SK-N-SH (cell line): ENCODE data around the gene IRAK2. TPM values are rescaled to one million over a fixed set of nuclear protein-coding genes. Genes with fewer than 3 reads are reported as not detected.

ENCODE experiments used
- CTCF ChIA-PET: fragments of 300-600, 350-600 bp; formaldehyde crosslinking; extraction: SDS; loops from one replicate; lab custom pipeline; 2021; lab: Yijun Ruan, JAX
- POLR2A ChIA-PET: fragments of 350-600 bp; sonication (Branson Sonifier 250); formaldehyde crosslinking; extraction: SDS; loops from one replicate; lab custom pipeline; 2020; ENCODE audit warnings: antibody characterized with exemption, inconsistent platforms; lab: Yijun Ruan, JAX
- DNase-seq: peaks from one replicate; pipeline ENCODE4 v3.0.0; 2012
- H2AFZ ChIP-seq: fragments of 200-600 bp; sonication (generic); 2 replicates; pipeline ENCODE4 v1.8.1; 2016; ENCODE audit warnings: antibody characterized with exemption, mild to moderate bottlenecking, low read depth
- H3F3A ChIP-seq: fragments of 200-600 bp; sonication (generic); replicated peaks from 2 replicates; pipeline ENCODE3; 2016; ENCODE audit warnings: antibody characterized with exemption, mild to moderate bottlenecking; ENCODE audit not compliant: insufficient read depth
- H3K27ac ChIP-seq, 2 experiments: fragments of 200-500 bp in 1 of 2; fragments of 200-600 bp in 1 of 2; sonication (Bioruptor generic) in 1 of 2; sonication (generic), shearing (Covaris generic) in 1 of 2; 2 replicates each; pipeline versions ENCODE4 v1.5.1 to v1.6.1; 2014 to 2016; ENCODE audit warnings: low read depth in 2 of 2, inconsistent platforms in 1 of 2, low read length in 1 of 2, mild to moderate bottlenecking in 1 of 2, mixed read lengths in 1 of 2
- H3K27me3 ChIP-seq: fragments of 200-600 bp; sonication (generic), shearing (Covaris generic); 2 replicates; pipeline ENCODE4 v1.6.1; 2016; ENCODE audit warnings: mixed run types; ENCODE audit not compliant: insufficient read depth
- H3K36me3 ChIP-seq, 2 experiments: fragments of 200-500 bp in 1 of 2; fragments of 200-600 bp in 1 of 2; sonication (Bioruptor generic) in 1 of 2; sonication (generic) in 1 of 2; replicated peaks in 1 of 2; 2 replicates each; pipeline versions ENCODE3 to v1.5.1; 2014 to 2016; ENCODE audit warnings: low read length in 1 of 2, mild to moderate bottlenecking in 1 of 2; ENCODE audit not compliant: insufficient read depth in 2 of 2, control insufficient read depth in 1 of 2
- H3K4me1 ChIP-seq, 2 experiments: fragments of 200-500 bp in 1 of 2; fragments of 200-600 bp in 1 of 2; sonication (Bioruptor generic) in 1 of 2; sonication (generic), shearing (Covaris generic) in 1 of 2; 2 replicates each; pipeline versions ENCODE4 v1.5.1 to v1.6.1; 2014 to 2016; ENCODE audit warnings: low read depth in 1 of 2, low read length in 1 of 2, mixed run types in 1 of 2; ENCODE audit not compliant: insufficient read depth in 2 of 2, control insufficient read depth in 1 of 2
- H3K4me2 ChIP-seq: fragments of 200-600 bp; sonication (generic), shearing (Covaris generic); 2 replicates; pipeline ENCODE4 v1.6.1; 2017; ENCODE audit warnings: mixed run types
- H3K4me3 ChIP-seq, 2 experiments: fragments of 200-500 bp in 1 of 2; fragments of 200-600 bp in 1 of 2; sonication (Bioruptor generic) in 1 of 2; sonication (generic), shearing (Covaris generic) in 1 of 2; 2 replicates each; pipeline versions ENCODE4 v1.5.1 to v1.8.1; 2014 to 2016; ENCODE audit warnings: low read depth in 2 of 2, inconsistent platforms in 1 of 2, low read length in 1 of 2, mild to moderate bottlenecking in 1 of 2, mixed read lengths in 1 of 2, moderate library complexity in 1 of 2
- H3K79me2 ChIP-seq: fragments of 200-600 bp; sonication (generic); 2 replicates; pipeline ENCODE4 v1.8.1; 2017; ENCODE audit warnings: mild to moderate bottlenecking; ENCODE audit not compliant: insufficient read depth
- H3K9ac ChIP-seq: fragments of 200-600 bp; sonication (generic); 2 replicates; pipeline ENCODE4 v1.6.1; 2017; ENCODE audit warnings: mixed run types
- H3K9me2 ChIP-seq: fragments of 200-600 bp; sonication (generic); 2 replicates; pipeline ENCODE4 v1.6.1; 2017; ENCODE audit warnings: mixed run types
- H3K9me3 ChIP-seq: fragments of 200-600 bp; sonication (generic); 2 replicates; pipeline ENCODE4 v1.6.1; 2017; ENCODE audit warnings: mixed run types, mild to moderate bottlenecking, moderate library complexity
- H4K20me1 ChIP-seq: fragments of 200-600 bp; sonication (generic); 2 replicates; pipeline ENCODE4 v1.6.1; 2017; ENCODE audit warnings: mild to moderate bottlenecking, mixed run types; ENCODE audit not compliant: insufficient read depth
- EP300 ChIP-seq, 2 experiments: IDR thresholded peaks; 2 replicates each; pipeline versions ENCODE4 v1.4.0 to v1.6.1; 2012; ENCODE audit warnings: borderline replicate concordance in 1 of 2, low read depth in 1 of 2, low read length in 1 of 2
- FOXJ3 ChIP-seq: sonication (generic); formaldehyde crosslinking; IDR thresholded peaks from 2 replicates; pipeline ENCODE4 v1.5.1; 2020; ENCODE audit warnings: mild to moderate bottlenecking, missing genetic modification reagents
- GATA2 ChIP-seq: sonication (generic); formaldehyde crosslinking; IDR thresholded peaks from 2 replicates; pipeline ENCODE4 v1.5.0; 2020; ENCODE audit warnings: mild to moderate bottlenecking, missing genetic modification reagents
- MEF2A ChIP-seq: IDR thresholded peaks from 2 replicates; pipeline ENCODE4 v1.4.0; 2012; ENCODE audit warnings: low read depth, borderline replicate concordance
- MXI1 ChIP-seq: IDR thresholded peaks from 2 replicates; pipeline ENCODE4 v1.6.1; 2012; ENCODE audit warnings: mild to moderate bottlenecking, low read depth, low read length, improper control_type of control experiment
- NFIC ChIP-seq: IDR thresholded peaks from 2 replicates; pipeline ENCODE4 v1.4.0; 2012; ENCODE audit warnings: borderline replicate concordance
- RCOR1 ChIP-seq: fragments of 150-350 bp; IDR thresholded peaks from 2 replicates; pipeline ENCODE4 v1.6.1; 2017; ENCODE audit warnings: antibody characterized with exemption, low read length
- RFX5 ChIP-seq: IDR thresholded peaks from 2 replicates; pipeline ENCODE4 v1.6.1; 2012; ENCODE audit warnings: mild to moderate bottlenecking, improper control_type of control experiment, low read length
- RXRA ChIP-seq: IDR thresholded peaks from 2 replicates; pipeline ENCODE4 v1.4.0; 2012; ENCODE audit warnings: low read depth, mild to moderate bottlenecking, borderline replicate concordance
- SMC3 ChIP-seq: IDR thresholded peaks from 2 replicates; pipeline ENCODE4 v1.6.1; 2012; ENCODE audit warnings: low read depth, low read length, improper control_type of control experiment
- TEAD4 ChIP-seq: IDR thresholded peaks from 2 replicates; pipeline ENCODE4 v1.4.0; 2012; ENCODE audit warnings: mild to moderate bottlenecking, borderline replicate concordance; ENCODE audit not compliant: insufficient read depth
- YY1 ChIP-seq: IDR thresholded peaks from 2 replicates; pipeline ENCODE4 v1.4.0; 2012; ENCODE audit warnings: low read depth, mild to moderate bottlenecking
- WGBS: methylation state at CpG from one replicate; pipeline ENCODE4 v1.1.6; 2017; ENCODE audit warnings: low lambda C conversion rate; 5-methylcytosine and 5-hydroxymethylcytosine counted together
- polyA plus RNA-seq, 3 experiments: library from polyadenylated mRNA; depleted of rRNA; stranded (reverse); fragments of >200 nt; gene quantifications; 2 replicates each; pipeline ENCODE4 v1.2.3, GENCODE V29; 2012
- TF ChIP-seq, protein P1 (sequence below): IDR thresholded peaks from 2 replicates; pipeline ENCODE4 v1.4.0; 2012; ENCODE audit warnings: low read depth, borderline replicate concordance
- TF ChIP-seq, protein P2 (sequence below): fragments of 150-350 bp; IDR thresholded peaks from 2 replicates; pipeline ENCODE4 v1.6.1; 2017; ENCODE audit warnings: antibody characterized with exemption, low read length, low read depth, borderline replicate concordance
- TF ChIP-seq, protein P3 (sequence below): IDR thresholded peaks from 2 replicates; pipeline ENCODE4 v1.4.0; 2012; ENCODE audit warnings: low read depth, borderline replicate concordance

Gene IRAK2
- polyA plus RNA-seq, 1 of the 3 experiments (the other 2 are of a cell fraction), result 7.7 TPM

DNA sequence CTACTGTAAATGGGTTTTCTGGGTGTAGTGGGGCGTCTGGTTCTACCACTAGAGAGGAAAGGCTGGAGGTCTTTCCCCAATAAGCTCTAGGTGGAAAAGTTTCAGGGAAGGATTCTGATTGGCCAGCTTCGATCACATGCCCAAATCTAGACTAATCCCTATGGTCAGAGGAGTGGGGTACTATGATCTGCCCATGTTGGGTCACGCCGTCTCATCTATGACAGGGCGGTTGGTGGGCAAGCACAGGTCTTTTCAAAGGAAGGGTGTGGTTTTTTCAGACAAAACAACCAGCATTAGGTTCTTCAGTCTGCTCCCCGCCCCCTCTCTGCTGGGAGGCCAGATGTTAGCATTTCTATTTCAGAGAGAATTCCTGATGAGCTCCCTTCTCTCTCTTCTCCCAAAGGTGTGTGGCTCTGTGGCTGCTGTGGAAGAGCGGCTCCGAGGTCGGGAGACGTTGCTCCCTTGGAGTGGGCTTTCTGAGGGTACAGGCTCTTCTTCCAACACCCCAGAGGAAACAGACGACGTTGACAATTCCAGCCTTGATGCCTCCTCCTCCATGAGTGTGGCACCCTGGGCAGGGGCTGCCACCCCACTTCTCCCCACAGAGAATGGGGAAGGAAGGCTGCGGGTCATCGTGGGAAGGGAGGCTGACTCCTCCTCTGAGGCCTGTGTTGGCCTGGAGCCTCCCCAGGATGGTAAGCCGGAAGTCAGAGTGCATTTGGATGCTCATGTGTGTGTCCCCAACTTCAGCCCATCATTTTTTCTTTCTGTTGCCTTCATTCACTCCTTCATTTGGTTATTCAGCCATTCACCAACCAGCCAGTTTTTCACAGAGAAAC is 73.8 kb downstream of the IRAK2 start:
- Histone ChIP-seq H3K27ac (no peak overlapping the region), H3K36me3 (peaks cover 0 to 31% of the 10 kb centered on the region in 2 experiments), H4K20me1 (no peaks in the 10 kb centered on the region), H3K4me2 (no peak overlapping the region), H2AFZ (no peak overlapping the region), H3F3A (peaks cover 5% of the 10 kb centered on the region), H3K4me3 (no peak overlapping the region), H3K9me2 (no peaks in the 10 kb centered on the region), H3K9me3 (no peaks in the 10 kb centered on the region), H3K79me2 (no peaks in the 10 kb centered on the region), H3K9ac (no peak overlapping the region), H3K27me3 (no peaks in the 10 kb centered on the region), H3K4me1 (no peaks in the 10 kb centered on the region)
- no peak for TF ChIP-seq FOXJ3
- TF ChIP-seq, protein P1, sequence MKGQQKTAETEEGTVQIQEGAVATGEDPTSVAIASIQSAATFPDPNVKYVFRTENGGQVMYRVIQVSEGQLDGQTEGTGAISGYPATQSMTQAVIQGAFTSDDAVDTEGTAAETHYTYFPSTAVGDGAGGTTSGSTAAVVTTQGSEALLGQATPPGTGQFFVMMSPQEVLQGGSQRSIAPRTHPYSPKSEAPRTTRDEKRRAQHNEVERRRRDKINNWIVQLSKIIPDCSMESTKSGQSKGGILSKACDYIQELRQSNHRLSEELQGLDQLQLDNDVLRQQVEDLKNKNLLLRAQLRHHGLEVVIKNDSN, result peak; percentile 26; the same call in 1 of the 2 replicates
- no peak for DNase-seq
- 91% methylated on average over 14 of the region's 15 CpGs for WGBS
- ChIA-PET POLR2A (no interaction called here), CTCF (no interaction called here)

DNA sequence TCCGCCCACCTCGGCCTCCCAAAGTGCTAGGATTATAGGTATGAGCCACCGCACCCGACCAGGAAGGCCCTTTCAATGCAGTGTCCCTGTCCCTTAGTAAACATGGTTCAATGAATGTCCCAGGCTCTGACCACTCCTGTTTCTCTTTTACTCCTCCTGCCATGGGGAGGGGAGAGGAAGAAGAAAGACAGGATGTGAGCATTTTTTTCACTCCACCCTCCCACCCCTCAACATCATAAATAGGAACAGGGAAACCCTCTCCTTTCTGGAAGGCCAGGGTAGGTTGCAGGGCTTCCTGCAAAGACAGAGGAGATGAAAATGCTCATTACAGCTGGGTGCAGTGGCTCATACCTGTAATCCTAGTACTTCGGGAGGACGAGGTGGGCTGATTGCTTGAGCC is 76.1 kb downstream of the IRAK2 start:
- H3K4me3 ChIP-seq, result no peak overlapping the region
- peaks cover 0 to 48% of the 10 kb centered on the region in 2 experiments for H3K36me3 ChIP-seq
- CTCF ChIA-PET, result no interaction called here
- no peaks in the 10 kb centered on the region for H4K20me1 ChIP-seq
- 90% methylated on average over 6 of the region's 6 CpGs for WGBS
- H3K4me1 ChIP-seq, result no peaks in the 10 kb centered on the region
- H3K9ac ChIP-seq, result no peak overlapping the region
- TF ChIP-seq NFIC (no peak), RCOR1 (no peak), MEF2A (no peak), MXI1 (no peak), SMC3 (no peak), TEAD4 (no peak), GATA2 (CRISPR knock-in tag) (no peak), RXRA (no peak), YY1 (no peak), EP300 (IDR thresholded peaks at IDR 0.05; ENCODE audit: borderline replicate concordance in 1 of 2, low read depth in 1 of 2, low read length in 1 of 2) (no peak), RFX5 (no peak)
- TF ChIP-seq, protein P2, sequence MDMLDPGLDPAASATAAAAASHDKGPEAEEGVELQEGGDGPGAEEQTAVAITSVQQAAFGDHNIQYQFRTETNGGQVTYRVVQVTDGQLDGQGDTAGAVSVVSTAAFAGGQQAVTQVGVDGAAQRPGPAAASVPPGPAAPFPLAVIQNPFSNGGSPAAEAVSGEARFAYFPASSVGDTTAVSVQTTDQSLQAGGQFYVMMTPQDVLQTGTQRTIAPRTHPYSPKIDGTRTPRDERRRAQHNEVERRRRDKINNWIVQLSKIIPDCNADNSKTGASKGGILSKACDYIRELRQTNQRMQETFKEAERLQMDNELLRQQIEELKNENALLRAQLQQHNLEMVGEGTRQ, result no peak
- TF ChIP-seq, protein P3, sequence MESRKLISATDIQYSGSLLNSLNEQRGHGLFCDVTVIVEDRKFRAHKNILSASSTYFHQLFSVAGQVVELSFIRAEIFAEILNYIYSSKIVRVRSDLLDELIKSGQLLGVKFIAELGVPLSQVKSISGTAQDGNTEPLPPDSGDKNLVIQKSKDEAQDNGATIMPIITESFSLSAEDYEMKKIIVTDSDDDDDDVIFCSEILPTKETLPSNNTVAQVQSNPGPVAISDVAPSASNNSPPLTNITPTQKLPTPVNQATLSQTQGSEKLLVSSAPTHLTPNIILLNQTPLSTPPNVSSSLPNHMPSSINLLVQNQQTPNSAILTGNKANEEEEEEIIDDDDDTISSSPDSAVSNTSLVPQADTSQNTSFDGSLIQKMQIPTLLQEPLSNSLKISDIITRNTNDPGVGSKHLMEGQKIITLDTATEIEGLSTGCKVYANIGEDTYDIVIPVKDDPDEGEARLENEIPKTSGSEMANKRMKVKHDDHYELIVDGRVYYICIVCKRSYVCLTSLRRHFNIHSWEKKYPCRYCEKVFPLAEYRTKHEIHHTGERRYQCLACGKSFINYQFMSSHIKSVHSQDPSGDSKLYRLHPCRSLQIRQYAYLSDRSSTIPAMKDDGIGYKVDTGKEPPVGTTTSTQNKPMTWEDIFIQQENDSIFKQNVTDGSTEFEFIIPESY, result no peak
- H3K9me2 ChIP-seq, result no peaks in the 10 kb centered on the region
- peaks cover 9% of the 10 kb centered on the region for H3F3A ChIP-seq
- POLR2A ChIA-PET, result no interaction called here
- H3K9me3 ChIP-seq, result peaks cover 10% of the 10 kb centered on the region; the same call in 1 of the 2 replicates
- no peak overlapping the region for H2AFZ ChIP-seq
- H3K27me3 ChIP-seq, result no peaks in the 10 kb centered on the region
- no peak for DNase-seq
- H3K79me2 ChIP-seq, result no peaks in the 10 kb centered on the region
- H3K27ac ChIP-seq, result no peak overlapping the region
- H3K4me2 ChIP-seq, result no peak overlapping the region
